Pons (tissue), 1 donor: ENCODE measurements around the gene SYNJ2.
"Not testable (repeated sequence)": the region's sequence is repeated elsewhere in the genome, so short reads cannot be mapped to it uniquely, and the experiment has no call there.

Source experiments
- DNase-seq: peaks from one replicate; pipeline ENCODE4 v3.0.0-alpha.2; 2016; ENCODE audit warnings: low spot score

SYNJ2 gene

DNA sequence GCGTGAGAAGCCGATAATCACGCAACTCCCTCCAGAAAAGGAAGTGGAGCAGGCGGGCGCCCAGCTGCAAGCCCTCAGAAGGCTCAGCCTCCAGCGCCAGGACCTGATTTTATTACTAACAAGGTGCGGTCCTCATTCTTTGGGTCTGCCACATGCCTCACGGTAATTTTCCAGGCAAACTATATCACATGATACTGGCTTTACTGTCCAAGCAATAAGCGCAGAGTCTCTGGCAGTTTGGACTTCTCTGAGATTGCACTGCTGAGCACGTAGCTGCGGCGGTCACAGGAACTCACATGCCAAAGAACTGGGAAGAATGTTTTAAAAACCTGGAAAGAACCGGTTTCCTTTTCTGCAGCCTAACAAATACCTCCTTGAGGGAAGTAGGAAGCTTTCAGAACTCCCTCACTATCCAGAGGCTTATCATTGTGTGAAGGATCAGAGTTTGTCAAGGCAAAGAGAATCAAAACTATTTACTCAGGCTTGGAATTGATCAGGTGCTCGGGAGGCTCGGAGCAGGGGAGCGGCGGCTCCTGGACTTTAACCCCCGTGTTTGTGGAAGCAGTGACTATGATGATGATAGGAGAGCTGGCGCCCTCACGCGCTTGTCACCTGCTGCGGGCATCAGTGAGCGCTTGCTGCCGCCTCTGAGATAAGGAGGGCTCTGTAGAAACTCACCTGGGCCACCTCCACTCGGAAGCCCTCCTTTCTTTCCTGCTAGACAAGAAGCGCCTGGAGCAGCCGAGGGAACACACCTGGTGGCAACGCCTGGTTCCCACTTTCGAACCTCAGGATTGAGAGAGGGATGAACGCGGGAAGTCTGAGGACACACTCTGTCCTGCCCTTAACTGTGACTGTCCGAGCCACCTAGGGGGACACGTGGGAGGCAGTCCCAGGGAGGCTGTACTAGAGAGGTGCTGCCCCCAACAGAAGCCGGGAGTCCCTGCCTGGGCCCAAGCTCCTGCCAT is 27.2 kb upstream of the SYNJ2 start:
- peak; percentile 36 for DNase-seq

DNA sequence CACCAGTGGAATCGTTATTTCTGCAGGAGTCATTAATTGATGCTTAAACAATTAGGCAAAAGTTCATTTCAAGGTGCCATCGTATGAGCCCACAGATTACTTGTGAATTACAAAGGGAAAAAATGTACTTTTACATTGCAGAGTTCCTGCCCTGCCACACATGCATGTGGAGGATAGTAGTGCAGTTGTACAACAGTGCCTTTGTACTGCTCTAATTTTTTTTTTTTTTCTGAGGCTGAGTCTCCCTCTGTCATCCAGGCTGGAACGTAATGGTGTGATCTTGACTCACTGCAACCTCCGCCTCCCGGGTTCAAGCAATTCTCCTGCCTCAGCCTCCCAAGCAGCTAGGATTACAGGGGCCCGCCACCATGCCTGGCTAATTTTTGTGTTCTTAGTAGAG is 26.0 kb upstream of the SYNJ2 start:
- peak; percentile 48 for DNase-seq

DNA sequence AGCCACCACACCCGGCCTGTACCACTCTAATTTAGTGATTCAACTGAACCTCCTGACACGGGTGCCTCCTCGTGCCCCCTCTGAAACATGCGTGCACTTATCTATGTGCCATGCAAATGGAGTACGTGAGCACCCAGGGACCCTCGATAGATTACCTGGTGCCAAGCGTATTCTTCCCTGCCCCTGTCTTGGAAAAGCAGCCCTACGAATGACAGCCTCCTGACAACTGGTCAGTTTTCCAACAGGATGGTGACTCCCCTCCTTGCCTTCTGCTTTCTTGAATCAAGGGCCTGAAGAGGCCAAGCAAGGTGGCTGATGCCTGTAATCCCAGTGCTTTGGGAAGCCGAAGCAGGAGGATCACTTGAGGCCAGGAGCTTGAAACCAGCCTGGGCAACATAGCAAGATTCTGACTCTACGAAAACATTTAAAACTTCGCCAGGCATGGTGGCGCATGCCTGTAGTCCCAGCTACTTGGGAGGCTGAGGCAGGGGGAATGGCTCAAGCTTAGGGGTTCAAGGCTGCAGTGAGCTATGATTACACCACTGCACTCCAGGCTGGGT is 25.4 kb upstream of the SYNJ2 start:
- no peak for DNase-seq

DNA sequence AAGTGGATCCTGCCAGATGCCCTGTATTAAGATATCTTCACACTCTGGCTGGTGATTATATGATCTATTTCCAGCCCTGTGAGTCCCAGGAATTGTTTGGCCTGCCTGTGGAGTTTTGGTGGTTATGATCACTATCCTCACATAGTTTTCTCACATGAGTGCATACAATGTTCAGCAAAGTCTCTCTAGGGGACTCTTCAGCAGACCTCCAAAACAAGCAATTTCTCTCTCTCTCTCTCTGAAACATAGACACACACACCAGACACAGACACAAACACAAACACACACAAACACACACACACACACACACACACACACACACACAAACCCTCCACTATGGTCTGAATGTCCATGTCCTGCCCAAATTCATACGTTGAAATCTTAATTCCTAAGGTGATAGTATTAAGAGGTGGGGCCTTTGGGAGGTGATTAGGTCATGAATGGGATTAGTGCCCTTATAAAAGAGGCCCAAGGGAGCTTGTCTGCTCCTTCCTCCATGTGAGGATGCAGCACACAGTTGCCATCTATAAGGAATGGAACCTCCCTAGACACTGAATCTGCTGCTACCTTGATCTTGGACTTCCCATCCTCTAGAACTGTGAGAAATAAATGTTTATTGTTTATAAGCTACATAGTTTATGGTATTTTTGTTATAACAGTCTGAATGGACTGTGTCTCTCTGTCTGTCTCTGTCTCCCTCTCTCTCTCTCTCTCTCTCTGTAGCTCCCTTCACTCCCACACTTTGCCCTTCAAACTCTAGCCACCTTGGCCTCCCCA is 22.0 kb upstream of the SYNJ2 start:
- no peak for DNase-seq

DNA sequence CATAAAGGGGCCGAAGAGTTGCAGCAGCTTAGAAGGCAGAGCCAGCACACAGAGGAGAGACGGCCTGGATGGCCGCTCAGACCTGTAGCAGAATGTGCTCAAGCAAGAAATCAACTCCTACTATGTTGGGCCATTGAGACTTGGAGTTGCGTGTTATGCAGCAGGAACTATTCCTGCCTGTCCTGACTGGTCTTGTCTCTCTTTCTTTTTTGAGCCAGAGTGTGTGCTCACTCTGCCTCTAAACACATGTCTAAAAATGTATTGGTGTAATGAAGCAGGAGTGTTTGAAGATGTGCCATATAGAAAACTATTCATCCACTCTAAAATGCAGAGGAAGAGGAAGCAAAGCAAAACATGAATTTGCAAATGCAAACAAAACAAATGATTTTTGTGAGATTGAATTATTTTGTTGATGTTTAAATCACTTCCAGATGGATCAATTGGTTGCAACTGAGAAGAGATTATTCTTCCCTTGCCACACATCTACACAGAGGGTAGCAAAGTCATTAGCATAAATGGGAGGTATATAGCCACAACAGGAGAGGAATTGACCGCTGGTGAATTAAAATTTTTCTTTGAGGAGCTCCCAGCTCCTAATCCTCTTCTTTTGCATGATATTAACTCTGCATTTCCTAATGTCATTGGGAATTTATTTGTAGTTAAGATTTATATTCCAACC is 20.4 kb upstream of the SYNJ2 start:
- DNase-seq, result no peak

DNA sequence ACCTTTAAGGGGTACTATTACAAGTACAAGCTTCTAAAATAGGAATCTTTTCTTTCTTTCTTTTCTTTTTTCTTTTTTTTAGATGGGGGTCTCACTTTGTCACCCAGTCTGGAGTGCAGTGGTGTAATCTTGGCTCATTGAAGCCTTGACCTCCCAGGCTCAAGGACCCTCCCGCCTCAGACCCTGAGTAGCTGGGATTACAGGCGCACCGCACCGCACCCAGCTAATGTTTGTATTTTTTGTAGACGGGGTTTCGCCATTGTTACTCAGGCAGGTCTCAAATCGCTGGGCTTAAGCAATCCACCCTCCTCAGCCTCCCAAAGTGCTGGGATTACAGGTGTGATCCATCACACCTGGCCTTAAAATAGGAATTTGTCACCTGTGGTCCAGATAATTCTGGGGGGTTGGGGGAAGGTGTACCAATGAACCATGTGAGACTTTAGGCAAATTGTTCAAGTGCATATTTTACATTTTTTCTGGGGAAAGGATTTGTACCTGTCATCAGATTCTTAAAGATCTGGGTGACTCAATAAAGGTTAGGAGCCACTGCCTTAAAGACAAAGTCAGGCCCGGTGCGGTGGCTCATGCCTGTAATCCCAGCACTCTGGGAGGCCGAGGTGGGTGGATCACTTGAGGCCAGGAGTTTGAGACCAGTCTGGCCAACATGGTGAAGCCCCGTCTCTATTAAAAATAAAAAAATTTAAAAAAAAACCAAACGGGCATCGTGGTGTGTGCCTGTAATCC is 19.7 kb upstream of the SYNJ2 start:
- no peak for DNase-seq

DNA sequence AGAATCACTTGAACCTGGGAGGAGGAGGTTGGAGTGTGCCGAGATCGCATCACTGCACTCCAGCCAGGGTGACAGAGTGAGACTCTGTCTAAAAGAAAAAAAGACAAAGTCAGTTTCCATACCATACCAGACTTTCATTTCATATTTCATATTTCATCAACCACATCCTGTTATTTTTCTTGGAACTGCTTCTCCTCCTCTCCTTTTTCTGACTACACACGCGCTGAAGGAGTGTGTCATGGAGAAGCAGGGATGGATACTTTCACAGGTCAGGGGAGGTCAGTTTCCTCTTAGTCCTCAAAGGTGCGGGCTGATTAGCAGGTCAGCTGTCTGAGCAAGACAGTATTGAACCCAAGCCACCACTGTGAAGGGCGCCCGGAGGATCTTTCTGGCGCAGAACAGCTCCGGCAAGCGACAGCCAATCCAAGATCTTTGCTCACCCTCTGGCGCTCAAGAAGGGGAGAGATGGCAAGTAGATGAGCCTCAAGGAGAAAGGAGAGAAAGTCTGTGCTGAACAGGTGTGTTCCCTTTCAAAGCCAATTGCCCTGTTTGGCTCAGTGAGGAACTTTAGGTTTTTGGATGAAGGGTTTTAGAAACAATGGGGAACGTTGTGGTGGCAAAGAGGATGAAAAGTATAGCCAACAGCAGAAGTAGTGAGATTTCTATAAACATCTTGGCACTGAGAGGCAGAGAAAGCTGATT is 18.9 kb upstream of the SYNJ2 start:
- DNase-seq, result no peak

DNA sequence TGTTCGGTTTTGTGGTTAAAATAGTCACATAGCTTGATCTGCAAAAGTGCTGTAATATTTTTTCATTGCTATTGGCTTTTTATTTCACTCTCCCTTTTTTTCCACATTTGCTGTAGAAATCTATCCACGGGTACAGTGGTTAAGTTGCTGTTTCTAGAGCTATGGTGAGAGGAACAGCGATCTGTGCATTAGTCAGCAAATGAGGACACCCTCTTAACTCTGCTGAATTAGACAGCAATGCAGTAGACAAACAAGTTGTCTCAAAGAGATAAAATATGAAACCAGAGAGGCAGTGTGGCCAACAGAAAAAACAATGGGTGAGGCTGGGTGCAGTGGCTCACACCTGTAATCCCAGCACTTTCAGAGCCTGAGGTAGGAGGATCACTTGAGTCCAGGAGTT is 17.6 kb upstream of the SYNJ2 start:
- no peak for DNase-seq

DNA sequence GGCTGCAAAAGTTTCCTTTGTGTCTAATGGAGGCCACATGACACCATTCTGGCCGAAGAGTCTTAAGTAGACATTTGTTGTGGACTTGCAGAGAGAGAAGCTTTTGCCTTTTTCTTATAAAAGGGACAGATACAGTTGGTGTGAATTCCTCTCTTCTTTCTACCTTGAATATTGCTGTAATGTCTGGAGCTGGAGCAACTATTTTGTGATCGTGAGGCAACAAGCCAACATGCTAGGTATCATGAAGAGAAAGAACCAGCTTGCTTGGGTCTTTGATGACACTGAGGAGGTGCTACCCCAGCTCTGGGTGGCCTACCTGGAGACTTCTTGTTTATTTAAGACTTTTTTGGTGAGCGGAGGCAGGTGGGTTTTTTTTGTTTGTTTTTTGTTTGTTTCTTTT is 16.3 kb upstream of the SYNJ2 start:
- DNase-seq, result no peak

DNA sequence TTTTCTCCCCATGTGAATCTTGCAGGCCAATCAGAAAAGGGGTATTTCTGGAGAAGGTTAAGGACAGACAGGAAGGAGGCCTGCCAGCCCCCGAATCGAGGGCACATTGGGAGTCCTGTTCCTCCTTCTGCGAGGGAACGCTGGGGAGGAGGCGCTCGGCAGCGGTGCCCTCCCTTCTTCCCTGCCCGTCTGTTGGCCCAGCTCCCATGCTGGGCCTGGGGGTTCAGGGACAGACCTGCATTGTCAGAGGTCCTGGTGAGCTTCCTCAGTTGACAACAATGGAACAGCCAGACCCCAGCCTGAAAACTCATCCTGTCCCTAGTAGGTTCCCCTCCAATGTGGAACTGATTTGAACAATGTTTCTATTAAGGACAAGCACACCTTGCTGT is 15.1 kb upstream of the SYNJ2 start:
- DNase-seq, result no peak

DNA sequence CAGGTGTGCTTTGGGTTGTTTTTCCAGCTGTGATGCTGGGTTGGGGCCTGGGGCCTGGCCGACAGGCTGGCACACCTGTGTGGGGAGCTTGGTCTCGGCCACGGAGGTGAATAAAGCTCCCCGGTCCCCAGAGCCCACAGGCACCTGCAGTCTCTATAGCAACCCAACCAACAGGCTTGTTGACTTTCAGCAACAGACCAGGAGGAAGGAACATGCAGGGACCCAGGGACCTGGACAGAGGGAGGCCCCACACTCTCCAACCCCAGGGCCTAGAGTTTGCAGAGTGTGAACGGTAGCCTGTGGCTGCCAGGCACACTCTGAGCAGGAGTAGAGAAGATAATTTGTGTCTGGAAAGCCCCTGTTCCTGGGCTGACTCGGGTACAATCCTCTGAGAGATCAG is 14.6 kb upstream of the SYNJ2 start:
- no peak for DNase-seq

DNA sequence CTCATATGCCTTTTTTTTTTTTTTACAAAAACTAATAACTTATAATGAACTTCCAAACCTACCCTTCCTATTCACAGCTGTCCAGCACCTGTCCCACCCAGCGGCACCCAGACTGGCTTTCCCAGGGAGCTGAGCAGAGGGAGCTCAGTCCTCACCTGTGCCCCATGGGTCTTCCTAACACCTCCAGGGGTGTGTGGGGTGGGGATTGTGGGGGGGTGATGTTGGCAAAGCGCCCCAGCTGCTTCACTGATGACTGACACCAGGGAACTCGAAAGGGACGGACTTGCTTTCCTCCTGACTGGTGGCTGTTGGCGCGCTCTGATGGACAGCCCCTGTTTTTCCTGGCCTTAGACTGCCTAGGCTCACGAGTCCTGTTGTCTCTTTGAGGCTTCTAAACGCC is 14.2 kb upstream of the SYNJ2 start:
- DNase-seq, result no peak

DNA sequence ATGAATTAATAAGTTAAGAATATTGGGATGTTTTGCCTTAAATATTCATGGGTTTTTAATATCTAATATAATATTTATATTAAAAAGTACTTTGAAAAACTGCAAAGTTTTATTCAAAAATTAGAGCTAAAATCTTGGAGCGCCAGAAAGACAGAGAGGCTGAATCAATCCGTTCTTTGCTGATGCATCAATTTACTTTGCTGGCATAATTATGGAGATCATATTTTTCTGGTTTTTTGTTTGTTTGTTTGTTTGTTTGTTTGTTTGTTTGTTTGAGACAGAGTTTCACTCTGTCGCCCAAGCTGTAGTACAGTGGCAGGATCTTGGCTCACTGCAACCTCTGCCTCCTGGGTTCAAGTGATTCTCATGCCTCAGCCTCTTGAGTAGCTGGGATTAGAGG is 9.5 kb upstream of the SYNJ2 start:
- not testable (repeated sequence) for DNase-seq

DNA sequence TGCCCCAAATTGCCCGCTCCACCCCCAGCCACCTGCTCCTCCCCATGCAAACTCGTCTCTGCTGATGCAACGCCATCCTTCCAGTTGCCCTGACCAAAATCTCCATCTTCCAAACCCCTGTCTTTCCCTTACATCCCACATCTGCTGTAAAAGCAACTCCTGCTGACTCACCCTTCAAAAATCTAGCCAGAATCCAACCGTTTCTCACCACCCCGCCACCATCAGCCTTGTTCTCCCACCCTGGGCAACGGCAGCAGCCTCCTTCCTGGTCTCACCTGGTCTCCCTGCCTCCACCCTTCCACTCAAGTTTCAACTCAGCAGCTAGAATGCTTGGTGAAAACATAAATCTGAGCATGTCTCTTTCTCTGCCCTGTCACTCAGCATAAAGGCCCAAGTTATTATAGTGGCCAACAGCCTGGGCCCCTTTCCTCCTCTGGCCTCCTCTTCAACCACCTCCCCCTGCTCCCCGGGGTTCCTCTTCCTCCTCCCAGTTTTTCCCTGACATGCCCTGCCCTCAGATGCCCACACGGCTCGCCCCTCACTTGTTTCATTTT is 7.2 kb upstream of the SYNJ2 start:
- no peak for DNase-seq

DNA sequence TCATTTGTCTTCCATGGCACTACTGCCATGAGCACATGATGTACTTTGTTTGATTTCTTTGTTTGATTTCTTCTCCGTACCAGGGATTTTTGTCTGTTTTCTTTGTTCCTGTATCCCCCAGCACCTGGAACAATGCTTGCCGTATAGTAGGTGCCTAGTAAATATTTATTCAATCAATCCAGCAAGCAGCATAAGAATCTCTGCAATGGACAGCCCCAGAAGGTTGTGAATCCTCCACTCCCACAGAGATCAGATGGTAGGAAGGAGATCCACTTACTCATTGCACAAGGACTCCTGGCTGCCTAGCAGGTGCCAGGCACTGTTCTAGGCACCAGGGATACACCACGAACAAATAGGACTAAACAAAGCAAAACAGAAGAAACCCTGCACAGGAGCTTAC is 6.7 kb upstream of the SYNJ2 start:
- no peak for DNase-seq

DNA sequence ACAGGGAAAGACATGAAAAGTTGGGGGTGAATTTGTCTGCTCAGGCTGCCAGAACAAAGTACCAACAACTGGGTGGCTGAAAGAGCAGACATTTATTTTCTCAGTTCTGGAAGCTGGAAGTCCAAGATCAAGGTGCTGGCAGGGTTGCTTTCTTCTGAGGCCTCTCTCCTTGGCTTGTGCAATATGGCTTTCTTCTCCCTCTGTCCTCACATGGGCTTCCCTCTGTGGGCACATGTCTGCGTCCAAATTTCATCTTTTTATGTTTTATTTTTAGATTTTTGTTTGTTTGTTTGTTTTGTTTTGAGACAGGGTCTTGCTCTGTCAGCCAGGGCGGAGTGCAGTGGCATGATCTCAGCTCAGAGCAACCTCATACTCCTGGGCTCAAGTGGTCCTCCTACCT is 6.2 kb upstream of the SYNJ2 start:
- DNase-seq, result no peak

DNA sequence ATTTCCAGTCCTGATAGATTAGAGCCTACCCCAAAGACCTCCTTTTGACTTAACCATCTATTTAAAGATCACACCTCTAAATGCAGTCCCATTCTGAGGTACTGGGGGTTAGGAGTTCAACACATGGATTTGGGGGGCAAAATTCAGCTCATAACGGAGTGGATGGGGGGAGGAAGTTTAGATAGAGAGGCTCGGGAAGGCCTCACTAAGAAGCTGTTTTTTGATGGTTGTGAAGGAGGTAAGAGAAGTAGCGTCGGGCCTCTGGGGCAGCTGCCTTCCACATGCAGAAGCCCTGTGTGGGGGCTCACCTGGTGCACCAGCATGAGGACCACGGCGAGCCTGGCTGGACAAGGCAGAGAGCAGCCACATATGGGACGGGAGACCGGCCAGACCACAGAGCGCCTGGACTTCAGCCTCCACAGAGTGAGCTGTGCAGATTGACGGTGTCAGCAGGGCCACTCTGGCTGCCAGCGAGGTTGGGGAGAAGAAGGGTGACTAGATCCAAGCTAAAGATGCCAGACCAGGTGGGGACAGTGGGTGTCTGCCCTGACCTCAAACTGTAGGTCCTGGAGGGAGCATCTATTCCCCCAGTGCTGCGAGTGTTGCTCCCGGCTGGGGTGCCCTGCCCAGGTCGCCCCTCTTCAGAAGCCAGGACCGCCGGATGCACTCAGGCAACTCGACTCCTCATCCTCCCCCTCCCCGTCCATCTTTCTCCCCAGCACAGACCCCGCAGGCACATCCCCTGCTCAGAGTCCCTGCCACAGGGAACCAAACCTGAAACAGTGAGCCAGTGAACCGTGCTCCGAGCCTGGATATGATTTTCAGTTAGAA is 5.1 kb upstream of the SYNJ2 start:
- no peak for DNase-seq

DNA sequence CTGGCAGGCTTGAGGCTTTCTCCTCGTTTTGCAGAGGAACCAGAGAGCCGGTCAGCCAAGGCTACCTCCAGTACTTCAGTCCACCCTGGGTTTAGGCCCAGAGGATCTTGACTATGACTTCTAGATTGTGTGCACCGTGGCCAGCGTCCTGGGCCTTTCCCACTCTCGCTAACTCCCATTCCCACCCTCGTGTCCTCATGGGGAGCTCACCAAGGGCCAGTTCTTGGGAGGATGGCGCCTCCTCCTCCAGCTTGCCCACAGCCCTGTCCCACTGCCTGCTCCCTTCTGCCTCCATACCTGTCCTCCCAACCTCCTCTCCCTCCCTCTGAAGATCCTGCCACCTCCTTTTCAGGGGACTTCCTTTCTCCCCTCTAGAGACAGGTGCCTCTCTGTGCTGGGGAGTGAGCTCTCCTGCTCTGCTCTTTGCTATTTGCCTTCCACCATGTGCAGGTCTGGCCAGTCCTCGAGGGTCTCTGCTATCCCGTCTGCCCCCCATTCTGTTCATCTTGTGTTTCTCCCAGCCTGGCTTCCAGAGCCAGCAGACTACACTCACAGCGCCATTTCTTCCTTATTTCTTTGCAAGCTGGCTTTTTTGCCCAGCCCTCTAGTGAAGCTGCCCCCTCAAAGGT is 4.4 kb upstream of the SYNJ2 start:
- DNase-seq, result no peak

DNA sequence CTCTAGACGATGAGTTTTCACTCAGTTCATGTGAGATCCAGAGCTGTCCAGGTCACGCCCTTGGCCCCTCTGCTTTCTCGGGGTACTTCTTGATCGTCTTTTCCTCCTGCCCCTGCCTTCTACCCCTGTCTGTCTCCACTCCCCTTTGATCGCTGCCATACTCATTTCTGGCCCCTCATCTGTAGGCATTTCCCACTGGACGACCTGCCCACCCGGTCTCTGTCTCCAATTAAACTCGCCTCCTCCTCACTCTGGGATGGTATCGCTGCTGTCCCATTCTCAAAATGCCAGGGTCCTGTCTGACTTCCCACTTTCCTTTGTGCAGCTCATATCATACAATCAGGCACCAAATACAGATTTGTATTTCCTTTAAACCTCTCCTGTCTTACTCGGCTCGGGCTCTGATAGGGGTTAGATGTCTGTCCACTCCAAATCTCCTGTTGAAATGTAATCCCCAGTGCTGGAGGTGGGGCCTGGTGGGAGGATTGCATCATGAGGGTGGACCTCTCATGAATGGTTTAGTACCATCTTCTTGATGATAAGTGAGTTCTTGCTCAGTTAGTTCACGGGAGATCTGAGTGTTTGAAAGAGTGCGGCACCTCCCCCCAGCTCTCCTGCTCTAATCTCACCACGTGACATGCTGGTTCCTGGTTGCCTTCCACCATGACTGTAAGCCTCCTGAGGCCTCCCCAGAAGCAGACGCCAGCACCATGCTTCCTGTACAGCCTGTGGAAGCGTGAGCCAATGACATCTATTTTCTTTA is 3.5 kb upstream of the SYNJ2 start:
- no peak for DNase-seq
